ENCODE results near the gene ZDHHC12.

ZDHHC12 gene

GRCh38 chr9:128731093-128731492 is 7.2 kb upstream of the ZDHHC12 start:
- no peak for DNase-seq (ENCODE audit: low read depth in 2 of 3, low spot score in 1 of 3)

GRCh38 chr9:128729766-128730517 is 6.0 kb upstream of the ZDHHC12 start:
- DNase-seq (ENCODE audit: low read depth in 2 of 3, low spot score in 1 of 3) = no peak

- DNase-seq (ENCODE audit: low read depth in 2 of 3, low spot score in 1 of 3) = no peak
Observed at GRCh38 chr9:128729302-128729701, 5.4 kb upstream of the ZDHHC12 start.

GRCh38 chr9:128728298-128728697 is 4.4 kb upstream of the ZDHHC12 start:
- DNase-seq (ENCODE audit: low read depth in 2 of 3, low spot score in 1 of 3) = no peak

- DNase-seq (ENCODE audit: low read depth in 2 of 3, low spot score in 1 of 3) = no peak
Observed at GRCh38 chr9:128727640-128728248, 3.8 kb upstream of the ZDHHC12 start.

GRCh38 chr9:128724744-128725211 is 851 bp upstream of the ZDHHC12 start:
- DNase-seq (ENCODE audit: low read depth in 2 of 3, low spot score in 1 of 3) = peak; percentile 36 to 54 (median 43)

- no peak for DNase-seq (ENCODE audit: low read depth in 2 of 3, low spot score in 1 of 3)
Observed at GRCh38 chr9:128723352-128723865, 518 bp downstream of the ZDHHC12 start.

GRCh38 chr9:128722380-128723351 is 1.3 kb downstream of the ZDHHC12 start:
- no peak for DNase-seq (ENCODE audit: low read depth in 2 of 3, low spot score in 1 of 3)

- no peak for DNase-seq (ENCODE audit: low read depth in 2 of 3, low spot score in 1 of 3)
Observed at GRCh38 chr9:128721487-128722010, 2.4 kb downstream of the ZDHHC12 start.

- DNase-seq (ENCODE audit: low read depth in 2 of 3, low spot score in 1 of 3) = no peak
Observed at GRCh38 chr9:128720841-128721486, 3.0 kb downstream of the ZDHHC12 start.

- no peak for DNase-seq (ENCODE audit: low read depth in 2 of 3, low spot score in 1 of 3)
Observed at GRCh38 chr9:128719919-128720605, 3.9 kb downstream of the ZDHHC12 start.

GRCh38 chr9:128718475-128718874 is 5.5 kb downstream of the ZDHHC12 start:
- no peak for DNase-seq (ENCODE audit: low read depth in 2 of 3, low spot score in 1 of 3)

- DNase-seq (ENCODE audit: low read depth in 2 of 3, low spot score in 1 of 3) = no peak
Observed at GRCh38 chr9:128718047-128718446, 5.9 kb downstream of the ZDHHC12 start.

GRCh38 chr9:128716581-128717254 is 7.2 kb downstream of the ZDHHC12 start:
- no peak for DNase-seq (ENCODE audit: low read depth in 2 of 3, low spot score in 1 of 3)

- DNase-seq (ENCODE audit: low read depth in 2 of 3, low spot score in 1 of 3) = no peak
Observed at GRCh38 chr9:128715436-128715750, 8.5 kb downstream of the ZDHHC12 start.

GRCh38 chr9:128714586-128715435 is 9.1 kb downstream of the ZDHHC12 start:
- DNase-seq (ENCODE audit: low read depth in 2 of 3, low spot score in 1 of 3) = no peak

- DNase-seq (ENCODE audit: low read depth in 2 of 3, low spot score in 1 of 3) = no peak
Observed at GRCh38 chr9:128713941-128714573, 9.9 kb downstream of the ZDHHC12 start.

- no peak for DNase-seq (ENCODE audit: low read depth in 2 of 3, low spot score in 1 of 3)
Observed at GRCh38 chr9:128713411-128713780, 10.5 kb downstream of the ZDHHC12 start.
